Measurements from ENCODE around the gene GRAMD4. TPM values are rescaled to one million over a fixed set of nuclear protein-coding genes. Genes with fewer than 3 reads are reported as not detected.
A peak's percentile ranks its signal among the peaks of the same experiment; 100 is the strongest.

The GRAMD4 gene, protein sequence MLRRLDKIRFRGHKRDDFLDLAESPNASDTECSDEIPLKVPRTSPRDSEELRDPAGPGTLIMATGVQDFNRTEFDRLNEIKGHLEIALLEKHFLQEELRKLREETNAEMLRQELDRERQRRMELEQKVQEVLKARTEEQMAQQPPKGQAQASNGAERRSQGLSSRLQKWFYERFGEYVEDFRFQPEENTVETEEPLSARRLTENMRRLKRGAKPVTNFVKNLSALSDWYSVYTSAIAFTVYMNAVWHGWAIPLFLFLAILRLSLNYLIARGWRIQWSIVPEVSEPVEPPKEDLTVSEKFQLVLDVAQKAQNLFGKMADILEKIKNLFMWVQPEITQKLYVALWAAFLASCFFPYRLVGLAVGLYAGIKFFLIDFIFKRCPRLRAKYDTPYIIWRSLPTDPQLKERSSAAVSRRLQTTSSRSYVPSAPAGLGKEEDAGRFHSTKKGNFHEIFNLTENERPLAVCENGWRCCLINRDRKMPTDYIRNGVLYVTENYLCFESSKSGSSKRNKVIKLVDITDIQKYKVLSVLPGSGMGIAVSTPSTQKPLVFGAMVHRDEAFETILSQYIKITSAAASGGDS
- 100 to 1,000 TPM; 146 to 981 (median 258) TPM for total RNA-seq

DNA sequence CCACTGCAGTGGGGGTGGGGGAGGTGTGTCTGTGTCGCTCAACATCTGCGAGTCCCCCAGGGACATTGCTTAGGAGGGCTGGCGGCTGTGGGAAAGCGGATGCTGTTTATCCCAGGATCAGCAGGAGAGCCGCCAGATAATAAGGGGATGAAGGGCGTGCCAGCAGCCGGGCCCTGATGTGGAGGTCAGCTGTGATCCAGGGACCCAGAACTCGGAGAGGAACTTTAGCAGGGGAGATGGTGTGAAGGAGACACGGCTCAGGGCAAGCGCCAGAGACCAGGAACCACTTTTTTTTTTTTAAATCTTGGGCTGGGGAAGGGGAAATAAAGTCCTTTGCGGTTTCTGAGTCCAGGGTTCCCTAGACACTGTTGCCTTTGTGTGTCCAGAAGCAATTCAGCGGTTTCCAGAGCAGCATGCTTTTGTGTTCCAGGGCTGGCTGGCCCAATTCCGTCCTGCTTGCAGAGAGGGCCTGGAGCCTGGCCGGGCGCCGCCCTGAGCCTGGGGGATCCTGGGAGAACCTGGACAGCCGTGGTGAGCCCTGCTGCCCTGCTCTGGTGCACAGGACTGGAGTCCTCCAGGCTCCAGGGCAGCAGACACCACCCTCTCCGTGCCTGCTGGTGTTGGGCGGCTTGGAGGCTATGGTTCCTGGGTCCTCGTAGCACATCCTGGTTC, at the start of gene GRAMD4:
GRAMD4 (plus strand) TSS at position 557 of the 672 bp plus-strand sequence. CDS start 6,414 bp downstream, outside the sequence.
- no peak for DNase-seq
- no peak within 1 kb of the TSS for H3K4me3 ChIP-seq
- peak within 1 kb of the TSS; percentile 31 to 65 (median 50) for H3K27ac ChIP-seq
- TF ChIP-seq POLR2A (IDR thresholded peaks at IDR 0.05), result no peak
- TF ChIP-seq, protein P1, sequence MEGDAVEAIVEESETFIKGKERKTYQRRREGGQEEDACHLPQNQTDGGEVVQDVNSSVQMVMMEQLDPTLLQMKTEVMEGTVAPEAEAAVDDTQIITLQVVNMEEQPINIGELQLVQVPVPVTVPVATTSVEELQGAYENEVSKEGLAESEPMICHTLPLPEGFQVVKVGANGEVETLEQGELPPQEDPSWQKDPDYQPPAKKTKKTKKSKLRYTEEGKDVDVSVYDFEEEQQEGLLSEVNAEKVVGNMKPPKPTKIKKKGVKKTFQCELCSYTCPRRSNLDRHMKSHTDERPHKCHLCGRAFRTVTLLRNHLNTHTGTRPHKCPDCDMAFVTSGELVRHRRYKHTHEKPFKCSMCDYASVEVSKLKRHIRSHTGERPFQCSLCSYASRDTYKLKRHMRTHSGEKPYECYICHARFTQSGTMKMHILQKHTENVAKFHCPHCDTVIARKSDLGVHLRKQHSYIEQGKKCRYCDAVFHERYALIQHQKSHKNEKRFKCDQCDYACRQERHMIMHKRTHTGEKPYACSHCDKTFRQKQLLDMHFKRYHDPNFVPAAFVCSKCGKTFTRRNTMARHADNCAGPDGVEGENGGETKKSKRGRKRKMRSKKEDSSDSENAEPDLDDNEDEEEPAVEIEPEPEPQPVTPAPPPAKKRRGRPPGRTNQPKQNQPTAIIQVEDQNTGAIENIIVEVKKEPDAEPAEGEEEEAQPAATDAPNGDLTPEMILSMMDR (IDR thresholded peaks at IDR 0.05), result no peak
- peak in 1 of 3 donors; percentile 16 for TF ChIP-seq POLR2AphosphoS5 (IDR thresholded peaks at IDR 0.05)
- no peak for TF ChIP-seq EP300 (IDR thresholded peaks at IDR 0.05; ENCODE audit: low read depth)
- intact Hi-C loops (cut with DNase I; ENCODE audit: low total_unique reads) (no loop called here), in situ Hi-C loops (cut with MboI; ENCODE audit: low pct_ligation_motif_present in 1 of 4, low pct_unique_long_range_greater_than_20kb in 1 of 4, low sequenced_read_pairs in 3 of 4) (no loop called here)
- WGBS, 2 donors (ENCODE audit: low coverage in 1 of 2), result 39 to 60% methylated on average over 4 to 12 of the region's 20 CpGs
- H3K4me1 ChIP-seq, result peaks cover 8 to 34% (median 17%) of the 10 kb centered on the region in 4 donors
- no peaks in the 10 kb centered on the region for H3K27me3 ChIP-seq
- no peaks in the 10 kb centered on the region for H3K36me3 ChIP-seq
- no peaks in the 10 kb centered on the region for H3K9me3 ChIP-seq

DNA sequence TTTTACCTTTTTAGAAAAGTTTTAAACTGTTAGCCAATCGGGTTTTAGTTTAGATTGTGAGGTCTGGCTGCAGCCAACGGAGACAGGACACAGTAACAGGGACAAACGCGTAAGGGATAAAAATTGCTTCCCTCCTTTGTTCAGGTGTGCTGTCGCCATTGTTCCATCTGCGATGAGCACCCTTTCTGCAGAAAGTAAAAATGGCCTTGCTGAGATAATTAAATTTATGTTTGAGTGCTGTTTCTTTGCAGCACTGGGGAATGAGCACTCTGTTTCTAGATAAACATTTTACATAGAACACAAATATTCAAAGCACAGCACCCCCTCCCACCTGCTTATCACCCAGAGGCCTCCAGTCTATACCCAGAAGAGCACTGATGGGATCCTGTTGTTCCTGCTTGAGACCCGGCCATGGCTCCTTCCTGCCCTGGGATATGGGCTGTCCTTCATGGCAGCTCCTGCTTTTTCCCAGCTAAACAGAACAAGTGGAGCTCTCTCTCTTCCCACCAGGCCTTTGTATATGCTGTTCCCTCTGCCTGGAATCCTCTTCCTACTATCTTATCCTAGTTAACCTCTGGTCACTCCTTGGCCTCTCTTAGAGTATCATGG, 48.4 kb upstream of the GRAMD4 start:
- peaks cover 5 to 6% of the 10 kb centered on the region in 2 donors for H3K9me3 ChIP-seq
- no peak overlapping the region for H3K4me3 ChIP-seq
- H3K36me3 ChIP-seq, result no peaks in the 10 kb centered on the region
- DNase-seq, result no peak
- H3K27me3 ChIP-seq, result no peaks in the 10 kb centered on the region
- TF ChIP-seq, protein P1 (IDR thresholded peaks at IDR 0.05), result no peak
- no peak for TF ChIP-seq EP300 (IDR thresholded peaks at IDR 0.05; ENCODE audit: low read depth)
- no peak for TF ChIP-seq POLR2A (IDR thresholded peaks at IDR 0.05)
- TF ChIP-seq POLR2AphosphoS5 (IDR thresholded peaks at IDR 0.05), result no peak
- 71 to 88% methylated on average over 6 to 7 of the region's 7 CpGs for WGBS, 2 donors (ENCODE audit: low coverage in 1 of 2)
- in situ Hi-C loops (cut with MboI; ENCODE audit: low pct_ligation_motif_present in 1 of 4, low pct_unique_long_range_greater_than_20kb in 1 of 4, low sequenced_read_pairs in 3 of 4), result loop anchor here in 3 of 4 donors (25.0 kb wide), 3 partner anchors 141 to 191 kb away; partner anchors contain the start of genes CERK (in 1 of the 3) and TBC1D22A (in 1 of the 3)
- peaks cover 15 to 23% (median 19%) of the 10 kb centered on the region in 4 donors for H3K4me1 ChIP-seq
- no peak overlapping the region for H3K27ac ChIP-seq
- intact Hi-C loops (cut with DNase I; ENCODE audit: low total_unique reads), result no loop called here

DNA sequence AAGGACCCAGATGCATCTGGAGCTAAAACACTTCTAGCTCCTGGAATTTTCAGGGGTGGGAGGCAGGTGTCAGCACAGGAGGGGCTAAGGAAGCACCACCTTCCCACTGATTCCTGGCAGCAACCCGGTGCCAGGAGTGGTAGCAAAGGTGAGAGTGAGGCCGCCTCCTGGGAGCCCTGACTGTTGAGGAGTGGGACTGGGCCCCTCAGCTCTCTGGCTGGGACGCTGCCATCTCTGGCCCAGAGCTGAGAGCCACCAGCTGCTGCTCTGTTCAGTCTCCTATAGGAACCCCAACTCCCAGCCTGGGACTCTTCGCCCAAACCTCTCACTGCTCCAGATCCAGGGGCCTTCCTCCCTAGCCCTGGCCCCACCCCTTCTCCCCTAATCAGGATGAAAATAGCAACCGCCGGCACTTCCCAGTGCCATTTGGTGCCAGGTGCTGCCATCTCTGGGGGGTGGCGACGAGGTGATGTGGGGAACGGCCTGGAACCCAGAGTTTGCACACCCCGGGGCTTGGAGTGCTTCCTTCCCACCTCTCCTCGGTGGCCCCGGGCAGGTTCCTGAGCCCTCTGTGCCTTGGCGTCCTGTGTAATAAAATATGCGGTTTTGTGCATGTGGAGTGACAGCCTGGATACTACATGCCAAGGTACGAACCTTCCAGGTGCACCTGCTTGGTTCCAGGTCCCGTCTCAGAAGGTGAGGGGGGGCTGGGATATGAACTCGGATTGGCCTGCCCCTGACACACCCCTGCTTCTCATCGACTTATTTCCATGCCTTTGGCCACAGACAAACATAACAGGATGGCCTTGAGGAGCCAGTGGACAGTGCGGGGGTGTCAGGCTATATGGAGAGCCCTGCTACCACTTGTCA, 47.0 kb upstream of the GRAMD4 start:
- Histone ChIP-seq H3K36me3 (no peaks in the 10 kb centered on the region), H3K27me3 (no peaks in the 10 kb centered on the region), H3K27ac (no peak overlapping the region), H3K4me3 (no peak overlapping the region), H3K9me3 (peaks cover 5 to 6% of the 10 kb centered on the region in 2 donors), H3K4me1 (peaks cover 15 to 28% (median 26%) of the 10 kb centered on the region in 4 donors)
- in situ Hi-C loops (cut with MboI; ENCODE audit: low pct_ligation_motif_present in 1 of 4, low pct_unique_long_range_greater_than_20kb in 1 of 4, low sequenced_read_pairs in 3 of 4) (loop anchor here in 3 of 4 donors (25.0 kb wide), 3 partner anchors 139 to 189 kb away; partner anchors contain the start of genes CERK (in 1 of the 3) and TBC1D22A (in 1 of the 3)), intact Hi-C loops (cut with DNase I; ENCODE audit: low total_unique reads) (no loop called here)
- no peak for TF ChIP-seq POLR2A (IDR thresholded peaks at IDR 0.05)
- TF ChIP-seq POLR2AphosphoS5 (IDR thresholded peaks at IDR 0.05), result no peak
- TF ChIP-seq, protein P1 (IDR thresholded peaks at IDR 0.05), result no peak
- no peak for TF ChIP-seq EP300 (IDR thresholded peaks at IDR 0.05; ENCODE audit: low read depth)
- no peak for DNase-seq
- WGBS, 2 donors (ENCODE audit: low coverage in 1 of 2), result 72% methylated on average over 19 of the region's 19 CpGs; no CpG with 5 or more reads in 1 of the 2 donors

All from transverse colon (tissue), 4 donors.